CD4-positive, alpha-beta T cell treated with Interleukin-10 for 1 hour (primary cell): ENCODE results near the gene ZC3H12D.

Experiments used
- DNase-seq: peaks from one replicate; pipeline ENCODE4 v3.0.0-alpha.2; 2020

The ZC3H12D gene

DNA sequence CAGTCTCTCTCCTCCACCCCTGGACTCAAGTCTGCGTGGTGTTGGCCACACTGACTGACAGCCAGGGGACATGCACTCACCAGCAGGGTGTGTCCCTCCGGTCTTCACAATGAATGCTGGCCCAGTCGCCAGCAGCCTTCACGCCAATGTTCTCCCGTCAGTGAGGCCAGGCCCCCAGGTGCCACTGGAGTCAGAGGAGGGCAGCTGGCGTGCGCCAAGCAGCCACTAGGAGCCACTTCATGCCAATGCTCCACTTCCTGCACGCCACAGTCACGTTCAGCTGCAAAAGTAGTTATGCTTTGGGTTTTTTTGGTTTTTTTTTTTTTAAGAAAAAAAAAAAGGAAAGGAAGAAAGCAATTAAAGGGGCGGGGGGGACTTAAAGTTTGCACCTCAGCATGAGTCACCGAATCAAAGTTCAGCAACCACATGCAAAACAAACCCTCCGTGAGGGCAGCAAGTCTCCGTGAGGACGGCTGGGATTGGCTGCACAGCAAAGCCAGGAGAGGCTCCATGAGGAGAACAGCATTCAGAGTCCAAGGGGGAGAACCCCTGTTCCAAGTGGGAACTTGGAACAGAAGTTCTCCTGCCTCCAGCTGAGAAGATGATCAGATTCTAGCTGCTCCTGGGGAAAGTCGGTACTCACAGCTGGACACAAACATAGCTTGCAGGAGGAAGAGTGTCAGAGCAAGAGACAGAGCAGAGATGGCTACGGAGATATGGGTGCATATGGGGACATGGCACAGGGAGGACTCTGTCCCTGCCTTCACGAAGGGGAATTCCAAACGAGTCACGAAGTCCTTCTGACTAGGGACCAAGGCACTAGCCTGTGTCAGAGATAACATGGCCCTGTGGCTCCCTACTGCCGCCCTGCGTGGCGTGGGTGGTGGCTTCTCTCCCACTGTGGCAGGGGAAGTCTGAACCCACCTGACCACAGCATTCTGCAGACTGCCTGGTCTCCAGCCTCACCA lies at the start of gene ZC3H12D:
TSS of gene ZC3H12D (minus strand) at position 282 of the 968 bp plus-strand sequence. CDS start 10,471 bp downstream, outside the sequence.
- DNase-seq = peak; percentile 90

DNA sequence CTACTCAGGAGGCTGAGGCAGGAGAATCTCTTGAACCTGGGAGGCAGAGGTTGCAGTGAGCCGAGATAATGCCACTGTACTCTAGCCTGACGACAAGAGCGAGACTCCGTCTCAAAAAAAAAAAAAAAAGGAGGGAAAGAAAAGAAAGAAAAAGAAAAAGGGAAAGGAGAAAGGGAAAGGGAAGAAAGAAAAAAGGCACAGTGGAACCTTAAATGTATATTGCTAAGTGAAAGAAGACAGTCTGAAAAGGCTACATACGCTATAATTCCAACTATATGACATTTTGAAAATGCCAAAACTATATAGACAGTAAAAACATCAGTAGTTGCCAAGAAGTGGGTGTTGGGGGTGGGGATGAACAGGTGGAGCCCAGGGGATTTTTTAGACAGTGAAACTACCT lies 44.8 kb upstream of the ZC3H12D start:
- no peak for DNase-seq

- DNase-seq = no peak
Measured at GRCh38 chr6:149515494-149515893, 30.7 kb upstream of the ZC3H12D start.

GRCh38 chr6:149513915-149514314 lies 29.1 kb upstream of the ZC3H12D start:
- no peak for DNase-seq

GRCh38 chr6:149510793-149511512 lies 26.1 kb upstream of the ZC3H12D start:
- DNase-seq = no peak

GRCh38 chr6:149508485-149508884 lies 23.7 kb upstream of the ZC3H12D start:
- DNase-seq = peak; percentile 86

- DNase-seq = no peak
Measured at GRCh38 chr6:149503872-149504271, 19.1 kb upstream of the ZC3H12D start.

- no peak for DNase-seq
Measured at GRCh38 chr6:149503276-149503675, 18.5 kb upstream of the ZC3H12D start.

DNA sequence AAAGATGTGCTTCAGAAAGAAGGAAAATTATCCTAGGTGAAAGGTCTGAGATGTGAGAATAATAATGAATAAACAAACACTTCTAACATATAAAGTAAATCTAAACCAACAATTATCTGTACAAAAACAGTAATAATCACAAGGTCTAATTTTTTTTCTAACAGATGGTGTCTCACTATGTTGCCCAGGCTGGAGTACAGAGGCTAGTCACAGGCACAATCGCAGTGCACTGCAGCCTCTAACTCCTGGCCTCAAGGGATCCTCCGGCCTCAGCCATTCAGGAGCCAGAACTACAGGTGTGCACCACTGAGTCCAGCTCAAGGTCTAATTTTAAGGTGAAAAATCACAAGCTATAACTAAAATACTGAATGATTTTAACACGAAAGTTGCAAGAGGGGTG lies 17.0 kb upstream of the ZC3H12D start:
- no peak for DNase-seq

GRCh38 chr6:149501201-149501600 lies 16.4 kb upstream of the ZC3H12D start:
- DNase-seq = no peak

DNA sequence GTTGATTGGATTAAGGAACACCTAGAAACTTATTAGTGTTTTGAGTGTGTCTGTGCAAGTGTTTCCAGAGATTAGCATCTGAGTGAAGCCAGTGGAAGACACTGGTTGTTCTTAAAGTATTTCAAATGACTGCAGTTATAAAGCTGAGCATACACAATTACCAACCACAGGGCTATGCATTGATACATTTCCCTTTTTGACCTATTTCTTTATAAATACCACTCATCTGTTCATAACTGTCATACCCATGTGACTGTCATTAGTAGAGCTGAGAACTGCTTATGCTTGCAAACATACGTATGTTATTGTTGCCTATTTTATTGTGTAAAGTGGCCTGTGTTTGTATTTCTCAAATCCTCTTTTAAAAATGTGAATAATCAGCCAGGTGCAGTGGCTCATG lies 15.3 kb upstream of the ZC3H12D start:
- no peak for DNase-seq

- DNase-seq = no peak
Measured at GRCh38 chr6:149499066-149499465, 14.3 kb upstream of the ZC3H12D start.

DNA sequence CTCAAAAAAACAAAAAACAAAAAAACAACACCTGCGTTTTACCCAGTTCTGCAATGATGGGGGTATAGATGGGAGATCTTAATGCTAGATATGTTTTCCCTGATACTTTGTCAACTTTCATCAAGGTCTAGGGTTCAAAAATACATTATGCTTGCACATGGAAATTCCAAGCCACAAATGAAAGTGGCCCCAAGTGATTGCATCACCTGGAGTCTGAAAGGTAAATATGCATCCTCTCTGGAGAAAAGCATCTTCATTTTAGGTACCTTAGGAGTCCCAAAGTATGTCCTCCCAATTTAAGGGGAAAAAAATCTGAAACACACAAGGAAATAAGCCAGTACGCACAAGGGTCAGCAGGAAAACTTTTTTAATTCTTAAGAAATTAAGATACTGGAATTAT lies 12.6 kb upstream of the ZC3H12D start:
- no peak for DNase-seq

GRCh38 chr6:149496597-149496996 lies 11.8 kb upstream of the ZC3H12D start:
- DNase-seq = peak; percentile 50

- DNase-seq = peak; percentile 65
Measured at GRCh38 chr6:149495349-149496016, 10.7 kb upstream of the ZC3H12D start.

GRCh38 chr6:149494810-149495209 lies 10.0 kb upstream of the ZC3H12D start:
- DNase-seq = peak; percentile 90

DNA sequence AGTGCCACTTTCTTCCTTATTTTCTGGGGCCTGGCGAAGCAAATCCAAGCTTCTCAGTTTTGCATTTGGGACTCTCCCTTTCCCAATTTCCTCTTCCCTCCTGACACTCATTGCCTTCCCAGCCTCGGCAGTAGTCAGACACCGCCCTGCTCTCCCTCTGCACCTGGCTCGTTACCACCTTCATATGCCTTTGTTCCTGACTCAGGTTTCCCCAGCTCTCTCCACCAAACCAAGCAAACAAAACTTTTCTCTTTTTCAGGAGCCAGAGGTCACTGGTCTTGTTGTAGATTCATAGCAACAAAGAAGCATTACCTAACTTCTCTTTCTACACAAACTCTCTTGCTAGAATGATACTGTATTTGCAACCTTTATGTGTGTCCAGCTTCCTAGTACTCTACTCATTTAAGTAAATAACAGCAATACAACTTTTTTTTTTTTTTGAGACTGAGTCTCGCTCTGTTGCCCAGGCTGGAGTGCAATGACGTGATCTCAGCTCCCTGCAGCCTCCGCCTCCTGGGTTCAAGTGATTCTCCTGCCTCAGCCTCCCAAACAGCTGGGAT lies 9.0 kb upstream of the ZC3H12D start:
- no peak for DNase-seq

DNA sequence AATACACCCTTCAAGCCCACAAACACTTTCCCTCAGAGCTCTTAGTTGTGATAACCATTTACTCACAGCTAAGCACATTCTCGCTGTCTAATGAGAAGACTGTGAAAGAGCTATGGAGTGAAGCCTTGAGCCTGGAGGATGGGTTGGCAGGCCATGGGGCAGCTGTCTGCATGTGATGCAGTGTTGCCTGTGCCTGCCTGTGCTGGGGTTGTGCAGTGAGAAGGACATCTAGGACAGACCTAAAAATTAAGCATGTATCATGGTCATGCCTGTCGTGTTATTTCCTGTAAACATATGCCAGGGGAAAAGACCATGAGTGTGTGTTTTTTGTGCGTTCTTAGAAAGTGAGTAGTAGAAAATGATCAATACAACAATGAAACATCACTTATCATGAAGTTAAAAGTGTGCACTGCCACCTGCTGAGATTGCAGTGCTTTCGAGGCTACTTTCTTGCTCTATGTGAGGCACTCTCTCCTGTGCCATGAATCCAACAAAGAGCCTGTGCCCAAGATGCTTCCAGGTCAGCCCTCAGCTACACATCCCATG lies 8.1 kb upstream of the ZC3H12D start:
- DNase-seq = no peak

- DNase-seq = no peak
Measured at GRCh38 chr6:149489967-149490366, 5.2 kb upstream of the ZC3H12D start.

- no peak for DNase-seq
Measured at GRCh38 chr6:149488815-149489214, 4.0 kb upstream of the ZC3H12D start.

- no peak for DNase-seq
Measured at GRCh38 chr6:149487316-149487715, 2.5 kb upstream of the ZC3H12D start.

DNA sequence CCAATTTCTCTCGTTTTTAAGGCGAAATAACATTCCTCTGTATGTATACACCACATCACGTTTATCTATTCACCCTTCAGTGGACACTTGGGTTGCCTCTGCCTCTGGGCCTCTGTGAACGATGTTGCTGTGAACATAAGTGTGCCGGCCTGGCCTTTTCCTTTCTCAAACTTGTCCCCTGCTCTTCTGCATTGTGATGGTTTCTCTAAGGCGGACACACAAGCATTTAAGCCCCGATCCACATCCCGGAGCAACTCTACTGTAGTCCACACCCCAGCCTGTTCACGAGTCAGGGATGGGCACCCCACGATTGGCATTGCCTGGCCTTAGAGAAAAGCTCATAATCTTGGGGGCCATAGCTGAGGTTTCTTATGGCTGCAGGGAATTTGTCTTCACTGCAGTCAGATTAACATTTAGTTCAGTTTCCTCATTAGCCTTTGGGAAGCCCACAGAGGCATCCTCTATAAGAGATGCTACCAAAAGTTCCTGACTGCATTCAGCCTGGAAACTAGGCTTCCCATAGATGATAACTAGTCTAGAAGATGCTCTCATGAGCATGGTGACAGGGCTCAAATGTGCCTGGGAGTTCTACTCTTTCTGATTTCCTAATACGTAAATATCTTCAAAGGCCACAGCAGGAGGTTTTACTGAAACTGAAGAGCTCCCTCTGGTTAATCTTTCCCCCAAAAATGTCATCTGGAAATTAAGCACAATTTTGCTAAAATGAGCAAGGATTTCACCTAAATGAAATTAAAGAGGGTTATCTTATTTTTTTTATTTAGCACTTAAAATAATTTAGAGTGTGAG lies 762 bp downstream of the ZC3H12D start:
- DNase-seq = no peak
